Ascending aorta (tissue), 2 donors: ENCODE measurements around the gene FAM78B. TPM values are rescaled to one million over a fixed set of nuclear protein-coding genes. Genes with fewer than 3 reads are reported as not detected.

Experiments used
- DNase-seq, 2 donors: peaks; one replicate each; pipeline ENCODE4 v3.0.0-alpha.2; 2019; ENCODE audit warnings: low spot score in 2 of 2
- H3K27ac ChIP-seq, 2 donors: fragments of 200-600 bp; sonication (generic); one replicate each; pipeline ENCODE4 v1.5.1; 2016 to 2017; ENCODE audit warnings: mild to moderate bottlenecking in 1 of 2
- H3K27me3 ChIP-seq: fragments of 200-600 bp; sonication (generic); one replicate; pipeline ENCODE4 v1.5.1; 2017
- H3K36me3 ChIP-seq, 2 donors: fragments of 200-600 bp; sonication (generic); one replicate each; pipeline ENCODE4 v1.5.1; 2016
- H3K4me1 ChIP-seq, 2 donors: fragments of 200-600 bp; sonication (generic); one replicate each; pipeline ENCODE4 v1.5.1; 2016 to 2017; ENCODE audit warnings: mild to moderate bottlenecking in 1 of 2
- H3K4me3 ChIP-seq, 2 donors: fragments of 200-600 bp; sonication (generic); one replicate each; pipeline ENCODE4 v1.5.1; 2016 to 2017; ENCODE audit warnings: mild to moderate bottlenecking in 1 of 2
- H3K9me3 ChIP-seq, 2 donors: fragments of 200-600 bp; sonication (generic); one replicate each; pipeline ENCODE4 v1.5.1; 2016
- CTCF ChIP-seq, 3 experiments: fragments of 200-600 bp in 2 of 3; fragments of 450-650 bp in 1 of 3; sonication (generic) in 2 of 3; IDR thresholded peaks; one replicate each; pipeline ENCODE4 v1.5.1; 2016 to 2019; ENCODE audit warnings: antibody characterized with exemption in 3 of 3, mild to moderate bottlenecking in 1 of 3, moderate library complexity in 1 of 3
- intact Hi-C: fragments of 100-400 bp; cut with DNase I; formaldehyde crosslinking; loops from one replicate; pipeline ENCODE4 v1.15.1; 2023
- total RNA-seq: library from RNA; depleted of rRNA; stranded (reverse); fragments of >200 nt; gene quantifications from one replicate; pipeline ENCODE4 v1.1.0, GENCODE V29; 2016

FAM78B gene
- total RNA-seq, 1 donor from 2014 or later: not detected

GRCh38 chr1:166153525-166154314 is 13.1 kb downstream of the FAM78B start:
- no peaks in the 10 kb centered on the region for H3K36me3 ChIP-seq
- H3K27ac ChIP-seq: no peak overlapping the region
- H3K9me3 ChIP-seq: no peaks in the 10 kb centered on the region
- intact Hi-C loops: no loop called here
- DNase-seq: no peak
- no peak for TF ChIP-seq CTCF (IDR thresholded peaks at IDR 0.05)
- H3K4me3 ChIP-seq: no peak overlapping the region
- no peaks in the 10 kb centered on the region for H3K4me1 ChIP-seq
- H3K27me3 ChIP-seq: no peaks in the 10 kb centered on the region

- no peak overlapping the region for H3K27ac ChIP-seq
- no peak overlapping the region for H3K4me3 ChIP-seq
- DNase-seq: no peak
- H3K36me3 ChIP-seq: no peaks in the 10 kb centered on the region
- no peaks in the 10 kb centered on the region for H3K4me1 ChIP-seq
- intact Hi-C loops: no loop called here
- H3K9me3 ChIP-seq: no peaks in the 10 kb centered on the region
- TF ChIP-seq CTCF (IDR thresholded peaks at IDR 0.05): no peak
- no peaks in the 10 kb centered on the region for H3K27me3 ChIP-seq
Observed at GRCh38 chr1:166152978-166153377, 13.8 kb downstream of the FAM78B start.

GRCh38 chr1:166151804-166152203 is 15.0 kb downstream of the FAM78B start:
- H3K27me3 ChIP-seq: no peaks in the 10 kb centered on the region

GRCh38 chr1:166145499-166145898 is 21.3 kb downstream of the FAM78B start:
- intact Hi-C loops: no loop called here

More at GRCh38 chr1:166151804-166152203, 15.0 kb downstream of the FAM78B start:
- Histone ChIP-seq H3K4me3 (no peak overlapping the region), H3K36me3 (no peaks in the 10 kb centered on the region), H3K27ac (no peak overlapping the region), H3K4me1 (no peaks in the 10 kb centered on the region), H3K9me3 (no peaks in the 10 kb centered on the region)
- intact Hi-C loops: no loop called here
- no peak for DNase-seq
- no peak for TF ChIP-seq CTCF (IDR thresholded peaks at IDR 0.05)

GRCh38 chr1:166141969-166142368 is 24.8 kb downstream of the FAM78B start:
- Histone ChIP-seq H3K4me1 (no peaks in the 10 kb centered on the region), H3K4me3 (no peak overlapping the region), H3K27ac (no peak overlapping the region), H3K36me3 (no peaks in the 10 kb centered on the region), H3K9me3 (no peaks in the 10 kb centered on the region), H3K27me3 (no peaks in the 10 kb centered on the region)
- DNase-seq: no peak
- intact Hi-C loops: no loop called here
- no peak for TF ChIP-seq CTCF (IDR thresholded peaks at IDR 0.05)

More at GRCh38 chr1:166145499-166145898, 21.3 kb downstream of the FAM78B start:
- Histone ChIP-seq H3K4me3 (no peak overlapping the region), H3K9me3 (no peaks in the 10 kb centered on the region), H3K27ac (no peak overlapping the region), H3K27me3 (no peaks in the 10 kb centered on the region), H3K36me3 (no peaks in the 10 kb centered on the region), H3K4me1 (no peaks in the 10 kb centered on the region)
- no peak for DNase-seq
- TF ChIP-seq CTCF (IDR thresholded peaks at IDR 0.05): no peak
